Kidney epithelial cell (primary cell): ENCODE measurements around the gene PDILT. TPM values are rescaled to one million over a fixed set of nuclear protein-coding genes. Genes with fewer than 3 reads are reported as not detected.
"Not testable (repeated sequence)": the region's sequence is repeated elsewhere in the genome, so short reads cannot be mapped to it uniquely, and the experiment has no call there.

Experiments
- DNase-seq: peaks from one replicate; pipeline ENCODE4 v3.0.0-alpha.2; 2010; ENCODE audit warnings: low read depth
- H3K27me3 ChIP-seq: 2 replicates; pipeline ENCODE4 v1.6.0; 2011; ENCODE audit warnings: low read length; ENCODE audit not compliant: control insufficient read depth, insufficient read depth
- H3K36me3 ChIP-seq: 2 replicates; pipeline ENCODE4 v1.5.1; 2011; ENCODE audit warnings: low read length; ENCODE audit not compliant: control insufficient read depth, insufficient read depth
- H3K4me3 ChIP-seq: 2 replicates; pipeline ENCODE4 v1.5.1; 2011; ENCODE audit warnings: low read depth, mild to moderate bottlenecking, control low read depth, low read length
- total RNA-seq: library from RNA; depleted of rRNA; stranded (reverse); fragments of >200 nt; gene quantifications from 2 replicates; pipeline ENCODE4 v1.2.3, GENCODE V29; 2015
- TF ChIP-seq, protein P1 (sequence below): IDR thresholded peaks from 2 replicates; pipeline ENCODE4 v1.5.1; 2011; ENCODE audit warnings: mild to moderate bottlenecking, moderate library complexity, low read length, control low read depth, inconsistent platforms; ENCODE audit not compliant: insufficient read depth, poor library complexity, severe bottlenecking

PDILT gene
- total RNA-seq, 1 donor from 2014 or later, result not detected

DNA sequence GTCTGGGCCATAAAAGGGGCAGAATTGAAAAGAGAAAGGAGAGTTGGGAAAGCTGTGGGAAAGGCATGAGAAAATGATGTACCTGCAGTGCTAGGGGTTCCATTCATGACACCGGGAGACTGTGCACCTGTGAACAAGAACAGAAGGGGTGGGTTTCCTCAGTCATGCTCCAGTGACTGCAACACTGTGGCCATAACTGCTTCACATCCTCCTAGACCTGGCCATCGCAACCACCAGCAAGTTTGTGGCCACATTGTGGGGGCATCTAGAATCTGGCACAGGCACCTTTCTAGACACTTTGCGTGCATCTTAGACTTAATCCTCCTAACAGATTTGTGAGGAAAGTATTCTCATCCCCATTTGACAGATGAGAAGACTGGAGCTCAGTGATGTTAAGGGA, 90.0 kb downstream of the PDILT start:
- DNase-seq, result no peak
- H3K4me3 ChIP-seq, result no peak overlapping the region
- H3K27me3 ChIP-seq, result no peaks in the 10 kb centered on the region
- no peaks in the 10 kb centered on the region for H3K36me3 ChIP-seq
- TF ChIP-seq, protein P1, sequence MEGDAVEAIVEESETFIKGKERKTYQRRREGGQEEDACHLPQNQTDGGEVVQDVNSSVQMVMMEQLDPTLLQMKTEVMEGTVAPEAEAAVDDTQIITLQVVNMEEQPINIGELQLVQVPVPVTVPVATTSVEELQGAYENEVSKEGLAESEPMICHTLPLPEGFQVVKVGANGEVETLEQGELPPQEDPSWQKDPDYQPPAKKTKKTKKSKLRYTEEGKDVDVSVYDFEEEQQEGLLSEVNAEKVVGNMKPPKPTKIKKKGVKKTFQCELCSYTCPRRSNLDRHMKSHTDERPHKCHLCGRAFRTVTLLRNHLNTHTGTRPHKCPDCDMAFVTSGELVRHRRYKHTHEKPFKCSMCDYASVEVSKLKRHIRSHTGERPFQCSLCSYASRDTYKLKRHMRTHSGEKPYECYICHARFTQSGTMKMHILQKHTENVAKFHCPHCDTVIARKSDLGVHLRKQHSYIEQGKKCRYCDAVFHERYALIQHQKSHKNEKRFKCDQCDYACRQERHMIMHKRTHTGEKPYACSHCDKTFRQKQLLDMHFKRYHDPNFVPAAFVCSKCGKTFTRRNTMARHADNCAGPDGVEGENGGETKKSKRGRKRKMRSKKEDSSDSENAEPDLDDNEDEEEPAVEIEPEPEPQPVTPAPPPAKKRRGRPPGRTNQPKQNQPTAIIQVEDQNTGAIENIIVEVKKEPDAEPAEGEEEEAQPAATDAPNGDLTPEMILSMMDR, result no peak

DNA sequence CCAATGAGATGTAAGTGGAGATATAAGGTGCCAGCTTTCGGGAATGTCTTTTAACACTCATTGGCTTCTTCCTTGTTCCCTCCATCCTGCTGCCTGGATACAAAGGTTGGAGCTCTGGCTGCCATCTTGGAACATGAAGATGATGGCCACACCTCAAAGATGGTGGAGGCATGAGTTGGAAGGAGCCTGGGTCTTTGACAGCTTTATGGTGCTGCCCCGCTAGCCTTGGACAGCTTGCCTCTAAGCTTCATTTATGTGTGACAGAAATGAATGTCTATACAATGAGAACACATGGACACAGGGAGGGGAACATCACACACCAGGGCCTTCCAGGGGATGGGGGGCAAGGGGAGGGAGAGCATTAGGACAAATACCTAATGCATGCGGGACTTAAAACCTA, 90.8 kb downstream of the PDILT start:
- Histone ChIP-seq H3K27me3 (no peaks in the 10 kb centered on the region), H3K4me3 (no peak overlapping the region), H3K36me3 (no peaks in the 10 kb centered on the region)
- no peak for DNase-seq
- TF ChIP-seq, protein P1, result no peak

DNA sequence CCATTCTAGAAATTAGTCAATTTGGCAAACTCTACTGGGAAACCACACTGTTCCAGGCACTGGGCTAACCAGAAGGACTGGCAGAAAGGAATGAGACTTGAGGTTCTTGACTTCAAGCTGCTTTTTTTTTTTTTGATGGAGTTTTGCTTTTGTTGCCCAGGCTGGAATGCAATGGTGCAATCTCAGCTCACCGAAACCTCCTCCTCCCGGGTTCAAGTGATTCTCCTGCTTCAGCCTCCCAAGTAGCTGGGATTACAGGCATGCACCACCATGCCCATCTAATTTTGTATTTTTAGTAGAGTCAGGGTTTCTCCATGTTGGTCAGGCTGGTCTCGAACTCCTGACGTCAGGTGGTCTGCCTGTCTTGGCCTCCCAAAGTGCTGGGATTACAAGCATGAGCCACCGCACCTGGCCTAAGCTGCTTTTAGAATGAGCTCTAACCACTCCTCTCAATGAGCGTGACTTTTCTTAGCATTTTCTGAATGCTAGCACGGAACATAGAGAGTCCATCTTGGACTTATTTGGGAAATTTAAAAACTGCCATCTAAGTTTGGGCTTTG, 91.9 kb downstream of the PDILT start:
- DNase-seq, H3K27me3 ChIP-seq, H3K4me3 ChIP-seq, H3K36me3 ChIP-seq: not testable (repeated sequence)

DNA sequence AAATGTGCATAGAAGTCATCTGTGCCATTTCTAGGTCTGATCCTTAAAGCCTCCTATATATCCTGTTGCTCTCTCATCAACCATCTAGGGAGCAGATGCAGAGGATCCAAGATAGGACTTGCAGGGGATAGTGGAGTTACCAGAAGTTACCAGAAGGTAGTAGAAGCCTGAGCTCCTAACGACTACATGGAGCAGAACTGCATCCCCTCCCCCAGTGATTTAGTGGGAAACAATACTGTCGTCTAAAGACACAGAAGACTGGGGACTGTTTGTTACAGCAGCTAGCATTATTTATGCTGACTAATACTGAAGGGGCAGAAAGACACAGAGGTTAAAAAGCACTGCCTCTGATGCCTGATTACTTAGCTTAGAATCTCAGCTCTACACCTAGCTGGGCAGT, 93.0 kb downstream of the PDILT start:
- Histone ChIP-seq H3K36me3 (no peaks in the 10 kb centered on the region), H3K27me3 (no peaks in the 10 kb centered on the region), H3K4me3 (no peak overlapping the region)
- DNase-seq, result no peak
- TF ChIP-seq, protein P1, result no peak

DNA sequence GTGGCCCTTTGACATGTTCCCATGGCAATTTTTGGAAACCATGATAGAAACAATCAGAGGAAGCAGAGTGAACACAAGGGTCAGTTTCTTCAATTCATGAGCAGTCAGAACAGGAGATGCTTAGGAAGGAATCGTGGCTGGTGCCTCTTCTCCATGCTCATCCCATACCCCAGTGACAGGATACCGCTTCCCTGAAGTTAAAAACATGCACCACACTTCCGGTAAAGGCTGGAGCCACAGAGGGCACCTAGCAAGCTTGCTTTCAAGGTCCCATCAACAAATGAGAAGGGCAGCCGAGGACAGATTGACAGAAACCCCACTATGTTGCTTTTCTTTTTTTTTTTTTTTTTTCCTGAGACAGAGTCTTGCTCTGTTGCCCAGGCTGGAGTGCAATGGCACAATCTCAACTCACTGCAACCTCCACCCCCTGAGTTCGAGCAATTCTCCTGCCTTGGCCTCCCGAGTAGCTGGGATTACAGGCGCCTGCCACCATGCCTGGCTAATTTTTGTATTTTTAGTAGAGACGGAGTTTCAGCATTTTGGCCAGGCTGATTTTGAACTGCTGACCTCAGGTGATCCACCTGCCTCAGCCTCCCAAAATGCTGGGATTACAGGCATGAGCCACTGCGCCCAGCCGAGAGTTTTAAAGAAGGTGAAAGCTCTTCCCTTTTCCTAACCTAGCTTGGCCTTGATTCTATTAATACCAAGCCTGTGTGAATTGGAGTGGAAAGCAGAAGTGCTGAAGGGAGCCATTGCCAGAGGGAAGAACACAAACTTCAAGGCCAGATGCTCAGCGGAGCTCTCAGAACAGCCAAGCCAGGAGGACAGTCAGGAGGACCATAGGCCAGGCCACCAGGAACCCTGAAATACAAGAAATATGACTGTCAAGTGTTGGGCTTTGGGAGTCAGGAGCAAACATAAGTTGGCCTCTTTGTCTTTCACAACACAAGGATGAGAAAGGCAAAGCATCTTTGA, 93.8 kb downstream of the PDILT start:
- DNase-seq, result no peak
- Histone ChIP-seq H3K27me3 (no peaks in the 10 kb centered on the region), H3K36me3 (no peaks in the 10 kb centered on the region), H3K4me3 (no peak overlapping the region)
- TF ChIP-seq, protein P1, result no peak

DNA sequence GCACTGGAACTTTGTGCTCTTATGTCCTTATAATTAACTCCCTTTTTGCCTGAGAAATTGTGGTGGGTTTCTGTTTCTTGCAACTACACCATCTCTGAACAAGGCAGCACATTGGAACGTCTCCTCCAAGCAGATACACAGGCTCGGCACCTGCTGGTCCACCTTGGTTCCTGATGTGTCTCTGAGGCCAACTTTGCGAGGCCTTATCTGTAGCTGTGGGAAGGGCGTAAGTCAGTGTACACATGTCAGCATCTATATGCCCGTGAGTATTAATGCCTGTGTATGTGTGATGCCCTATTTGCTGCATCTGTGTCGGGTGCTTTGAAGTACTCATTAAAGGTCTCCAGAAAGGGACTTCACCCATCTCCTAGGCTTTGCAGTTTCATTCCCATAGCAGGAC, 94.8 kb downstream of the PDILT start:
- Histone ChIP-seq H3K27me3 (no peaks in the 10 kb centered on the region), H3K4me3 (no peak overlapping the region), H3K36me3 (no peaks in the 10 kb centered on the region)
- no peak for DNase-seq
- TF ChIP-seq, protein P1, result no peak
